K562 (cell line): ENCODE measurements around the gene CDH8. TPM values are rescaled to one million over a fixed set of nuclear protein-coding genes. Genes with fewer than 3 reads are reported as not detected.
A peak's percentile ranks its signal among the peaks of the same experiment; 100 is the strongest.

ENCODE experiments used
- ATAC-seq: fragments of 200-7000 bp; cut with Tn5 transposase; 3 replicates; pipeline ENCODE4 v1.9.1; 2020; ENCODE audit warnings: moderate library complexity
- BruUV-seq: library from RNA; stranded (reverse); fragments of 400-500 nt; replicated peaks from 2 replicates; lab custom pipeline; 2021; lab: Mats Ljungman, UMichigan
- CTCF ChIA-PET: fragments of 300-600 bp; formaldehyde crosslinking; extraction: SDS; loops from one replicate; lab custom pipeline; 2021; ENCODE audit warnings: low intra/inter-chr PET ratio; lab: Yijun Ruan, JAX
- POLR2A ChIA-PET: fragments of 300-600, 350-650 bp; sonication (Branson Sonifier 250); formaldehyde crosslinking; extraction: SDS; loops from one replicate; lab custom pipeline; 2021; ENCODE audit warnings: antibody characterized with exemption, inconsistent platforms; lab: Yijun Ruan, JAX
- DNase-seq, 4 experiments: peaks; one replicate each; pipeline versions ENCODE4 v3.0.0 to v3.0.0-alpha.2; 2011 to 2018; ENCODE audit warnings: low spot score in 3 of 4, mixed read lengths in 3 of 4; ENCODE audit errors: extremely low read depth in 1 of 4
- FAIRE-seq: peaks from 2 replicates; lab custom pipeline; 2011; peaks lifted over from hg19 to GRCh38; lab: Jason Lieb, UNC
- H2AFZ ChIP-seq: 2 replicates; pipeline ENCODE4 v1.6.0; 2011; ENCODE audit warnings: low read depth, low read length, control low read depth, inconsistent platforms
- H3K27ac ChIP-seq: fragments of 200-600 bp; 3 replicates; pipeline ENCODE4 v1.8.0; 2011; ENCODE audit warnings: low read depth, mild to moderate bottlenecking, control low read depth, inconsistent platforms, low read length, moderate library complexity, mixed read lengths; ENCODE audit errors: extremely low read depth
- H3K27me3 ChIP-seq, 2 experiments: fragments of 300-600 bp in 1 of 2; 2 replicates in 1 of 2; 3 replicates in 1 of 2; pipeline versions ENCODE4 v1.6.0 to v1.8.0; 2011; ENCODE audit warnings: inconsistent platforms in 2 of 2, low read length in 2 of 2, mild to moderate bottlenecking in 1 of 2, mixed read lengths in 1 of 2, moderate library complexity in 1 of 2; ENCODE audit not compliant: control insufficient read depth in 2 of 2, insufficient read depth in 2 of 2
- H3K36me3 ChIP-seq: fragments of 300-600 bp; 3 replicates; pipeline ENCODE4 v1.8.0; 2011; ENCODE audit warnings: mild to moderate bottlenecking, low read length, inconsistent platforms; ENCODE audit not compliant: control insufficient read depth, insufficient read depth
- H3K4me1 ChIP-seq, 2 experiments: fragments of 200-600 bp in 1 of 2; replicated peaks in 1 of 2; 2 replicates in 1 of 2; 3 replicates in 1 of 2; pipeline versions ENCODE4 v1.5.1 to v1.8.0; 2011; ENCODE audit warnings: inconsistent platforms in 2 of 2, low read length in 2 of 2, mild to moderate bottlenecking in 1 of 2, mixed read lengths in 1 of 2, moderate library complexity in 1 of 2; ENCODE audit not compliant: control insufficient read depth in 2 of 2, insufficient read depth in 2 of 2
- H3K4me2 ChIP-seq: 2 replicates; pipeline ENCODE4 v1.6.1; 2011; ENCODE audit warnings: low read length, control low read depth, inconsistent platforms, mixed read lengths; ENCODE audit not compliant: insufficient read depth
- H3K4me3 ChIP-seq: fragments of 200-600 bp; sonication (generic), shearing (Covaris generic); 2 replicates; pipeline ENCODE4 v1.5.1; 2016; ENCODE audit warnings: control low read depth, inconsistent platforms
- H3K79me2 ChIP-seq: fragments of 200-600 bp; 3 replicates; pipeline ENCODE4 v1.8.0; 2011; ENCODE audit warnings: low read length, inconsistent platforms; ENCODE audit not compliant: control insufficient read depth, insufficient read depth
- H3K9ac ChIP-seq, 2 experiments: 2 replicates each; pipeline versions ENCODE4 v1.6.0 to v1.6.1; 2011; ENCODE audit warnings: low read depth in 2 of 2, low read length in 2 of 2, control low read depth in 1 of 2, inconsistent platforms in 1 of 2, mild to moderate bottlenecking in 1 of 2, mixed read lengths in 1 of 2; ENCODE audit not compliant: insufficient read depth in 1 of 2
- H3K9me1 ChIP-seq: one replicate; pipeline ENCODE4 v1.6.0; 2011; ENCODE audit warnings: inconsistent platforms, mild to moderate bottlenecking, low read length, moderate library complexity; ENCODE audit not compliant: control insufficient read depth, insufficient read depth
- H3K9me3 ChIP-seq: replicated peaks from 2 replicates; pipeline ENCODE4 v1.5.1; 2011; ENCODE audit warnings: low read depth, low read length, inconsistent platforms; ENCODE audit not compliant: control insufficient read depth, insufficient read depth
- H4K20me1 ChIP-seq: replicated peaks from 2 replicates; pipeline ENCODE4 v1.6.1; 2011; ENCODE audit warnings: low read length, inconsistent platforms, mixed read lengths; ENCODE audit not compliant: control insufficient read depth, insufficient read depth
- ILK ChIP-seq: fragments of 450-650 bp; IDR thresholded peaks from 2 replicates; pipeline ENCODE4 v1.6.1; 2016; ENCODE audit warnings: missing genetic modification characterization, low read depth, mild to moderate bottlenecking, missing compliant biosample characterization, moderate library complexity, borderline replicate concordance
- MAFG ChIP-seq: fragments of 450-650 bp; conservative IDR thresholded peaks from 2 replicates; pipeline ENCODE4 v1.6.1; 2016; ENCODE audit warnings: missing genetic modification characterization, missing compliant biosample characterization
- PURB ChIP-seq: sonication (generic); formaldehyde crosslinking; IDR thresholded peaks from 2 replicates; pipeline ENCODE4 v1.9.0; 2021; ENCODE audit warnings: low read depth, mild to moderate bottlenecking, missing genetic modification reagents
- WGBS: fragments of 100-300 bp; shearing (Covaris generic); methylation state at CpG from one replicate; pipeline ENCODE4 v1.1.6; 2016; ENCODE audit warnings: low coverage, mixed read lengths; ENCODE audit not compliant: insufficient coverage; ENCODE audit errors: missing lambda C conversion rate; 5-methylcytosine and 5-hydroxymethylcytosine counted together
- in situ Hi-C: fragments of 300-500 bp; cut with MboI; formaldehyde crosslinking; loops from 4 replicates; pipeline ENCODE4 v1.15.0; 2018; ENCODE audit warnings: inconsistent platforms, mixed read lengths
- intact Hi-C: fragments of 100-400 bp; cut with micrococcal nuclease; formaldehyde crosslinking; loops from 2 replicates; pipeline ENCODE4 v1.14.2; 2022
- polyA plus RNA-seq, 8 experiments: library from polyadenylated mRNA; depleted of rRNA in 4 of 8; stranded (reverse) in 5 of 8; unstranded in 3 of 8; fragments of >200 nt; fragmentation: Nextera tagmentation in 2 of 8; fragmentation: Illumina TruSeq in 1 of 8; extraction: Ambion mirVana in 2 of 8; extraction: Trizol in 1 of 8; gene quantifications; 2 replicates each; pipeline versions ENCODE4 v1.2.1 to v1.2.3, GENCODE V29; 2011 to 2014; ENCODE audit warnings: inconsistent platforms in 1 of 8, missing spikeins in 1 of 8
- total RNA-seq, 7 experiments: library from RNA; depleted of rRNA in 6 of 7; stranded (reverse); fragments of >200 nt in 6 of 7; fragmentation: Illumina TruSeq in 2 of 7; extraction: Trizol in 2 of 7; gene quantifications; 2 replicates each; pipeline versions ENCODE4 v1.2.1 to v1.2.3, GENCODE V29; 2011 to 2021; ENCODE audit warnings: low replicate concordance in 1 of 7
- TF ChIP-seq, protein P1 (sequence below): fragments of 200-800 bp; sonication (Bioruptor generic); IDR thresholded peaks from 2 replicates; pipeline ENCODE4 v1.6.1; 2017; ENCODE audit warnings: missing genetic modification characterization, missing compliant biosample characterization
- TF ChIP-seq, protein P2 (sequence below): sonication (generic); formaldehyde crosslinking; IDR thresholded peaks from 2 replicates; pipeline ENCODE4 v1.8.0; 2022; ENCODE audit warnings: mild to moderate bottlenecking, missing genetic modification reagents

The CDH8 gene
- total and polyA plus RNA-seq, 9 of the 15 experiments (the other 6 are each of a cell fraction or from before 2014, with no cell fraction given), result 0.22 to 1.4 (median 0.42) TPM; not detected in 4

DNA sequence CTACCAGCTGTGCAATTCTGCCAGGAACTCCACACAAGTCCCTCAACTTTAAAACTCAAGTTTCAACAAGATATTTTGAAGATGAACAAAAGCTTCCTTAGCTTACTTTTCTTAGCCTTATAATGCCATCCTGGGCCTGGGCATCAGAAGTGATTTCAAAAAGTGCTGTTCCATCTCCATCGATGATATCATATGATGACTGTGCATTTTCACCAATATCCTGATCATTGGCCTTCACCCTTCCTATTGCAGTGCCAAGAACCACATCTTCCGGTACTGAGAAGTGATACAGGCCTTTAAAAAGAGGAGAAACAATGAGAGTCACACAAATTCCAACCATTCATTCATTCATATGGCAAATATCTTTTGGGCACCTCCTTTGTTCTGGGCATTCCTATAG, 215.4 kb downstream of the CDH8 start:
- Histone ChIP-seq H3K4me2 (no peak overlapping the region), H3K9ac (no peak overlapping the region), H3K9me3 (no peaks in the 10 kb centered on the region), H4K20me1 (no peaks in the 10 kb centered on the region), H3K27ac (no peak overlapping the region), H3K27me3 (no peaks in the 10 kb centered on the region), H3K4me3 (no peak overlapping the region), H3K4me1 (no peaks in the 10 kb centered on the region), H3K9me1 (no peaks in the 10 kb centered on the region), H2AFZ (no peak overlapping the region), H3K79me2 (no peaks in the 10 kb centered on the region), H3K36me3 (no peaks in the 10 kb centered on the region)
- TF ChIP-seq PURB (no peak), ILK (tag) (no peak), MAFG (tag) (peak; percentile 35; the same call in 1 of the 2 replicates)
- TF ChIP-seq, protein P1, sequence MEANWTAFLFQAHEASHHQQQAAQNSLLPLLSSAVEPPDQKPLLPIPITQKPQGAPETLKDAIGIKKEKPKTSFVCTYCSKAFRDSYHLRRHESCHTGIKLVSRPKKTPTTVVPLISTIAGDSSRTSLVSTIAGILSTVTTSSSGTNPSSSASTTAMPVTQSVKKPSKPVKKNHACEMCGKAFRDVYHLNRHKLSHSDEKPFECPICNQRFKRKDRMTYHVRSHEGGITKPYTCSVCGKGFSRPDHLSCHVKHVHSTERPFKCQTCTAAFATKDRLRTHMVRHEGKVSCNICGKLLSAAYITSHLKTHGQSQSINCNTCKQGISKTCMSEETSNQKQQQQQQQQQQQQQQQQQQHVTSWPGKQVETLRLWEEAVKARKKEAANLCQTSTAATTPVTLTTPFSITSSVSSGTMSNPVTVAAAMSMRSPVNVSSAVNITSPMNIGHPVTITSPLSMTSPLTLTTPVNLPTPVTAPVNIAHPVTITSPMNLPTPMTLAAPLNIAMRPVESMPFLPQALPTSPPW (CRISPR knock-in tag), result no peak
- TF ChIP-seq, protein P2, sequence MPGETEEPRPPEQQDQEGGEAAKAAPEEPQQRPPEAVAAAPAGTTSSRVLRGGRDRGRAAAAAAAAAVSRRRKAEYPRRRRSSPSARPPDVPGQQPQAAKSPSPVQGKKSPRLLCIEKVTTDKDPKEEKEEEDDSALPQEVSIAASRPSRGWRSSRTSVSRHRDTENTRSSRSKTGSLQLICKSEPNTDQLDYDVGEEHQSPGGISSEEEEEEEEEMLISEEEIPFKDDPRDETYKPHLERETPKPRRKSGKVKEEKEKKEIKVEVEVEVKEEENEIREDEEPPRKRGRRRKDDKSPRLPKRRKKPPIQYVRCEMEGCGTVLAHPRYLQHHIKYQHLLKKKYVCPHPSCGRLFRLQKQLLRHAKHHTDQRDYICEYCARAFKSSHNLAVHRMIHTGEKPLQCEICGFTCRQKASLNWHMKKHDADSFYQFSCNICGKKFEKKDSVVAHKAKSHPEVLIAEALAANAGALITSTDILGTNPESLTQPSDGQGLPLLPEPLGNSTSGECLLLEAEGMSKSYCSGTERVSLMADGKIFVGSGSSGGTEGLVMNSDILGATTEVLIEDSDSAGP (CRISPR knock-in tag), result no peak
- intact Hi-C loops, result no loop called here
- ATAC-seq, result no peak
- WGBS, result 0% methylated on average over 2 of the region's 2 CpGs
- POLR2A ChIA-PET, result no interaction called here
- DNase-seq, result no peak
- CTCF ChIA-PET, result no interaction called here
- in situ Hi-C loops, result no loop called here
- no peak for FAIRE-seq
- BruUV-seq, result no TSS peak
